ENCODE measurements around the gene CCNY.

GRCh38 chr10:35339942-35340341, 3.6 kb downstream of the CCNY start:
- TF ChIP-seq CTCF (IDR thresholded peaks at IDR 0.05) (no peak), ZFX (IDR thresholded peaks at IDR 0.05; ENCODE audit: borderline replicate concordance) (no peak)
